Esophagus muscularis mucosa (tissue), 3 donors: Measurements from ENCODE around the gene CNOT6.

Experiments used
- CTCF ChIP-seq, 3 experiments: fragments of 200-600 bp in 2 of 3; fragments of 450-650 bp in 1 of 3; sonication (generic) in 2 of 3; IDR thresholded peaks; one replicate each; pipeline ENCODE4 v1.5.1; 2017 to 2019; ENCODE audit warnings: antibody characterized with exemption in 3 of 3, mild to moderate bottlenecking in 2 of 3, moderate library complexity in 1 of 3
- POLR2A ChIP-seq: fragments of 450-650 bp; IDR thresholded peaks from one replicate; pipeline ENCODE4 v1.6.1; 2017; ENCODE audit warnings: antibody characterized with exemption, moderate library complexity, mild to moderate bottlenecking, low read depth
- POLR2AphosphoS5 ChIP-seq, 2 donors: sonication (generic); formaldehyde crosslinking; IDR thresholded peaks; one replicate each; pipeline ENCODE4 v1.6.1; 2017; ENCODE audit warnings: antibody characterized with exemption in 2 of 2

DNA sequence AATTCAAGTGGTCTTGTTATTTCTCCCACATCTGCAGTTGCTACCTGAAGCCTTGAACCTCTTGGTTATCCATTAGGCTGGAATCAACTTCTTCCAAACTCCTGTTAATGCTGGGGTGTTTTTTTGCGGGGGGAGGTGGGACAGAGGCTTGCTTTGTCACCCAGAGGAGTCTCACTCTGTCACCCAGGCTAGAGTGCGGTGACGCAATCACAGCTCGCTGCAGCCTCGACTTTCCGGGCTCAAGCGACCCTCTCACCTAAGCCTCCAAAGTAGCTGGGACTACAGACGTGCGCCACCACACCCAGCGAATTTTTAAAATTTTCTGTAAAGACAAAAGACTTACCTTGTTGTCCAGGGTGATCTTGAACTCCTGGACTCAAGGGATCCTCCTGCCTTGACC lies 92.7 kb downstream of the CNOT6 start:
- no peak for TF ChIP-seq CTCF (IDR thresholded peaks at IDR 0.05)
- no peak for TF ChIP-seq POLR2AphosphoS5 (IDR thresholded peaks at IDR 0.05)
- no peak for TF ChIP-seq POLR2A
